HCT116 (cell line): Measurements from ENCODE around the gene OR10H4. TPM values are rescaled to one million over a fixed set of nuclear protein-coding genes. Genes with fewer than 3 reads are reported as not detected.

Source experiments
- ATAC-seq: fragments of 200-7000 bp; cut with Tn5 transposase; 2 replicates; pipeline ENCODE4 v1.9.1; 2020; ENCODE audit warnings: mild to moderate bottlenecking, moderate library complexity
- BruUV-seq: library from RNA; stranded (reverse); fragments of 400-500 nt; replicated peaks from 2 replicates; lab custom pipeline; 2021; lab: Mats Ljungman, UMichigan
- CTCF ChIA-PET: fragments of 300-600 bp; sonication (Branson Sonifier 250); formaldehyde crosslinking; loops from one replicate; lab custom pipeline; 2021; ENCODE audit warnings: antibody characterized with exemption; lab: Charles Lee
- POLR2A ChIA-PET: fragments of 300-600, 350-600 bp; sonication (Branson Sonifier 250); formaldehyde crosslinking; loops from one replicate; lab custom pipeline; 2021; ENCODE audit warnings: antibody characterized with exemption; lab: Charles Lee
- RAD21 ChIA-PET, 2 experiments: fragments of 300-600 bp; sonication (Branson Sonifier 250); formaldehyde crosslinking; loops; one replicate each; lab custom pipeline; 2023; ENCODE audit warnings: low total read pairs in 2 of 2; ENCODE audit not compliant: uncharacterized antibody in 2 of 2, unreplicated experiment in 2 of 2, low non-redundant PET in 1 of 2; lab: Charles Lee
- DNase-seq: peaks from one replicate; pipeline ENCODE4 v3.0.0-alpha.2; 2010; ENCODE audit warnings: low read depth, low spot score
- H2AFZ ChIP-seq: fragments of 200-600 bp; shearing (Covaris generic), sonication (generic); 2 replicates; pipeline ENCODE4 v1.6.1; 2017; ENCODE audit warnings: low read depth, mixed run types, mixed read lengths, antibody characterized with exemption, low read length; ENCODE audit not compliant: poor library complexity, severe bottlenecking
- H3K27ac ChIP-seq: 2 replicates; pipeline ENCODE4 v1.5.1; 2012; ENCODE audit warnings: low read depth, low read length
- H3K27me3 ChIP-seq: fragments of 200-600 bp; sonication (generic); 2 replicates; pipeline ENCODE4 v1.6.1; 2016; ENCODE audit warnings: mixed run types, low read length, mixed read lengths; ENCODE audit not compliant: insufficient read depth
- H3K36me3 ChIP-seq, 2 experiments: fragments of 200-500 bp in 1 of 2; fragments of 200-600 bp in 1 of 2; sonication (Bioruptor generic) in 1 of 2; sonication (generic) in 1 of 2; 2 replicates each; pipeline versions ENCODE4 v1.5.1 to v1.6.1; 2014 to 2016; ENCODE audit warnings: low read length in 2 of 2, inconsistent platforms in 1 of 2, mixed read lengths in 1 of 2, mixed run types in 1 of 2; ENCODE audit not compliant: insufficient read depth in 2 of 2, control insufficient read depth in 1 of 2
- H3K4me1 ChIP-seq, 2 experiments: fragments of 200-600 bp in 1 of 2; sonication (generic) in 1 of 2; 2 replicates each; pipeline versions ENCODE4 v1.5.1 to v1.6.1; 2012 to 2017; ENCODE audit warnings: low read length in 2 of 2, inconsistent platforms in 1 of 2, mild to moderate bottlenecking in 1 of 2, mixed read lengths in 1 of 2, mixed run types in 1 of 2, moderate library complexity in 1 of 2; ENCODE audit not compliant: insufficient read depth in 2 of 2, control insufficient read depth in 1 of 2
- H3K4me2 ChIP-seq: fragments of 200-600 bp; sonication (generic); 2 replicates; pipeline ENCODE4 v1.6.1; 2017; ENCODE audit warnings: mixed run types, low read length, mixed read lengths
- H3K4me3 ChIP-seq, 2 experiments: fragments of 200-600 bp in 1 of 2; sonication (generic) in 1 of 2; replicated peaks in 1 of 2; 2 replicates each; pipeline ENCODE4 v1.5.1; 2011 to 2016; ENCODE audit warnings: low read length in 2 of 2, control low read depth in 1 of 2, low read depth in 1 of 2, mild to moderate bottlenecking in 1 of 2, mixed read lengths in 1 of 2, mixed run types in 1 of 2
- H3K79me2 ChIP-seq: fragments of 200-600 bp; sonication (generic); 2 replicates; pipeline ENCODE4 v1.6.1; 2017; ENCODE audit warnings: mild to moderate bottlenecking, mixed run types, low read length, moderate library complexity, mixed read lengths; ENCODE audit not compliant: insufficient read depth
- H3K9ac ChIP-seq: fragments of 200-600 bp; sonication (generic); 2 replicates; pipeline ENCODE4 v1.6.1; 2016; ENCODE audit warnings: low read length, mixed read lengths
- H3K9me2 ChIP-seq: fragments of 200-600 bp; sonication (generic), shearing (Covaris generic); 2 replicates; pipeline ENCODE4 v1.6.1; 2017; ENCODE audit warnings: mixed run types, mild to moderate bottlenecking, moderate library complexity; ENCODE audit not compliant: insufficient read depth
- H3K9me3 ChIP-seq, 2 experiments: fragments of 200-500 bp in 1 of 2; fragments of 200-600 bp in 1 of 2; sonication (Bioruptor generic) in 1 of 2; sonication (generic) in 1 of 2; 2 replicates each; pipeline ENCODE4 v1.6.1; 2014 to 2017; ENCODE audit warnings: low read length in 2 of 2, mixed read lengths in 2 of 2, inconsistent platforms in 1 of 2, low read depth in 1 of 2, mild to moderate bottlenecking in 1 of 2, mixed run types in 1 of 2, moderate library complexity in 1 of 2; ENCODE audit not compliant: control insufficient read depth in 1 of 2, insufficient read depth in 1 of 2
- H4K20me1 ChIP-seq: fragments of 200-600 bp; sonication (generic), shearing (Covaris generic); 2 replicates; pipeline ENCODE4 v1.6.1; 2017; ENCODE audit warnings: mixed run types, mild to moderate bottlenecking, moderate library complexity; ENCODE audit not compliant: insufficient read depth
- CEBPB ChIP-seq: IDR thresholded peaks from 2 replicates; pipeline ENCODE4 v1.6.1; 2012; ENCODE audit warnings: low read depth
- EGR1 ChIP-seq: IDR thresholded peaks from 2 replicates; pipeline ENCODE4 v1.6.1; 2012; ENCODE audit warnings: low read depth
- EZH2phosphoT487 ChIP-seq: fragments of 200-600 bp; IDR thresholded peaks from 2 replicates; pipeline ENCODE4 v1.6.1; 2018; ENCODE audit warnings: antibody characterized with exemption, borderline replicate concordance
- FOSL1 ChIP-seq: IDR thresholded peaks from 2 replicates; pipeline ENCODE4 v1.6.1; 2012; ENCODE audit warnings: low read depth
- POLR2A ChIP-seq: IDR thresholded peaks from 2 replicates; pipeline ENCODE4 v1.7.0; 2011; ENCODE audit warnings: borderline replicate concordance; ENCODE audit not compliant: insufficient read depth, insufficient read length; ENCODE audit errors: extremely low read depth
- SIN3A ChIP-seq: IDR thresholded peaks from 2 replicates; pipeline ENCODE4 v1.6.1; 2012; ENCODE audit warnings: low read depth
- SRF ChIP-seq: IDR thresholded peaks from 2 replicates; pipeline ENCODE4 v1.6.1; 2012; ENCODE audit warnings: low read depth
- TCF7L2 ChIP-seq: IDR thresholded peaks from 2 replicates; pipeline ENCODE4 v1.7.0; 2011; ENCODE audit warnings: borderline replicate concordance, inconsistent platforms; ENCODE audit not compliant: insufficient read depth, insufficient read length; ENCODE audit errors: extremely low read depth
- YY1 ChIP-seq: IDR thresholded peaks from 2 replicates; pipeline ENCODE4 v1.6.1; 2011; ENCODE audit warnings: low read length, low read depth, moderate library complexity, mild to moderate bottlenecking; ENCODE audit not compliant: insufficient replicate concordance; ENCODE audit errors: extremely low read depth
- intact Hi-C: fragments of 100-400 bp; cut with micrococcal nuclease; formaldehyde crosslinking; loops from 2 replicates; pipeline ENCODE4 v1.10.0; 2022
- total RNA-seq: library from RNA; stranded (reverse); gene quantifications from one replicate; pipeline ENCODE4 v1.2.1, GENCODE V29; 2021; ENCODE audit not compliant: unreplicated experiment
- TF ChIP-seq, protein P1 (sequence below), 3 experiments: fragments of 200-600 bp in 1 of 3; sonication (generic) in 1 of 3; IDR thresholded peaks in 2 of 3; conservative IDR thresholded peaks in 1 of 3; 2 replicates each; pipeline ENCODE4 v1.5.1; 2012 to 2017; ENCODE audit warnings: low read depth in 2 of 3, low read length in 2 of 3, antibody characterized with exemption in 1 of 3, borderline replicate concordance in 1 of 3, control low read depth in 1 of 3, mild to moderate bottlenecking in 1 of 3, mixed read lengths in 1 of 3, mixed run types in 1 of 3, moderate library complexity in 1 of 3; ENCODE audit not compliant: insufficient read depth in 1 of 3
- TF ChIP-seq, protein P2 (sequence below): IDR thresholded peaks from 2 replicates; pipeline ENCODE4 v1.6.1; 2011; ENCODE audit warnings: mild to moderate bottlenecking, low read length, moderate library complexity; ENCODE audit not compliant: insufficient replicate concordance; ENCODE audit errors: extremely low read depth
- TF ChIP-seq, protein P3 (sequence below): IDR thresholded peaks from 2 replicates; pipeline ENCODE4 v1.6.1; 2012

The OR10H4 gene
- total RNA-seq, 1 experiment from 2014 or later: not detected

DNA sequence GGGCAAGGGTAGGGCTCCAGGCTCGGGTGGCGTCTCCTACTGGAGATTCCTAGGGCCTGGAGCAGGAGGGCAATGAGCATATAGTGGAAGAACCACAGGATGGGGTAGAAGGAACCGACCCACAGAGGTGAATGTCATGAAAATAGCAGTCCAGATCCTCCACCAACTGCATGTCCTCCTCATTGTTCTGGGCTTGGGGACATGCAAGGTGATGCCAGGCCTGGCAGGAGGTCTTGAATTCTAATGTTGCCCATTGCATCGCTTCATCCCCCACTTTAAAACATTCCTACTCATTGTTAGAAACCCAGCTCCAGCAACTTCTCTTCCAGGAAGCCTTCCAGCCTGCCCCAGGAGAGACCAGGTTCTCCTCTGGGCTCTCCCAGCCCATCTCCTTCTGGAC lies 49.4 kb downstream of the OR10H4 start:
- no peaks in the 10 kb centered on the region for H3K27me3 ChIP-seq
- no peaks in the 10 kb centered on the region; a peak in 1 of 4 replicates for H3K9me3 ChIP-seq
- ChIA-PET RAD21 (no interaction called here), CTCF (no interaction called here), POLR2A (no interaction called here)
- no TSS peak for BruUV-seq
- TF ChIP-seq FOSL1 (no peak), EGR1 (no peak), SIN3A (no peak), SRF (no peak), EZH2phosphoT487 (no peak), POLR2A (no peak), CEBPB (no peak), YY1 (no peak), TCF7L2 (no peak)
- TF ChIP-seq, protein P1, sequence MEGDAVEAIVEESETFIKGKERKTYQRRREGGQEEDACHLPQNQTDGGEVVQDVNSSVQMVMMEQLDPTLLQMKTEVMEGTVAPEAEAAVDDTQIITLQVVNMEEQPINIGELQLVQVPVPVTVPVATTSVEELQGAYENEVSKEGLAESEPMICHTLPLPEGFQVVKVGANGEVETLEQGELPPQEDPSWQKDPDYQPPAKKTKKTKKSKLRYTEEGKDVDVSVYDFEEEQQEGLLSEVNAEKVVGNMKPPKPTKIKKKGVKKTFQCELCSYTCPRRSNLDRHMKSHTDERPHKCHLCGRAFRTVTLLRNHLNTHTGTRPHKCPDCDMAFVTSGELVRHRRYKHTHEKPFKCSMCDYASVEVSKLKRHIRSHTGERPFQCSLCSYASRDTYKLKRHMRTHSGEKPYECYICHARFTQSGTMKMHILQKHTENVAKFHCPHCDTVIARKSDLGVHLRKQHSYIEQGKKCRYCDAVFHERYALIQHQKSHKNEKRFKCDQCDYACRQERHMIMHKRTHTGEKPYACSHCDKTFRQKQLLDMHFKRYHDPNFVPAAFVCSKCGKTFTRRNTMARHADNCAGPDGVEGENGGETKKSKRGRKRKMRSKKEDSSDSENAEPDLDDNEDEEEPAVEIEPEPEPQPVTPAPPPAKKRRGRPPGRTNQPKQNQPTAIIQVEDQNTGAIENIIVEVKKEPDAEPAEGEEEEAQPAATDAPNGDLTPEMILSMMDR (IDR thresholded peaks at IDR 0.05 in 2 of 3, conservative IDR thresholded peaks at IDR 0.05 in 1 of 3; ENCODE audit: borderline replicate concordance in 1 of 3, insufficient read depth in 1 of 3, low read depth in 2 of 3, low read length in 2 of 3): no peak
- TF ChIP-seq, protein P2, sequence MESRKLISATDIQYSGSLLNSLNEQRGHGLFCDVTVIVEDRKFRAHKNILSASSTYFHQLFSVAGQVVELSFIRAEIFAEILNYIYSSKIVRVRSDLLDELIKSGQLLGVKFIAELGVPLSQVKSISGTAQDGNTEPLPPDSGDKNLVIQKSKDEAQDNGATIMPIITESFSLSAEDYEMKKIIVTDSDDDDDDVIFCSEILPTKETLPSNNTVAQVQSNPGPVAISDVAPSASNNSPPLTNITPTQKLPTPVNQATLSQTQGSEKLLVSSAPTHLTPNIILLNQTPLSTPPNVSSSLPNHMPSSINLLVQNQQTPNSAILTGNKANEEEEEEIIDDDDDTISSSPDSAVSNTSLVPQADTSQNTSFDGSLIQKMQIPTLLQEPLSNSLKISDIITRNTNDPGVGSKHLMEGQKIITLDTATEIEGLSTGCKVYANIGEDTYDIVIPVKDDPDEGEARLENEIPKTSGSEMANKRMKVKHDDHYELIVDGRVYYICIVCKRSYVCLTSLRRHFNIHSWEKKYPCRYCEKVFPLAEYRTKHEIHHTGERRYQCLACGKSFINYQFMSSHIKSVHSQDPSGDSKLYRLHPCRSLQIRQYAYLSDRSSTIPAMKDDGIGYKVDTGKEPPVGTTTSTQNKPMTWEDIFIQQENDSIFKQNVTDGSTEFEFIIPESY: no peak
- TF ChIP-seq, protein P3, sequence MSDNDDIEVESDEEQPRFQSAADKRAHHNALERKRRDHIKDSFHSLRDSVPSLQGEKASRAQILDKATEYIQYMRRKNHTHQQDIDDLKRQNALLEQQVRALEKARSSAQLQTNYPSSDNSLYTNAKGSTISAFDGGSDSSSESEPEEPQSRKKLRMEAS: no peak
- H3K36me3 ChIP-seq: no peaks in the 10 kb centered on the region
- DNase-seq (no peak), ATAC-seq (no peak)
- H3K4me2 ChIP-seq: no peak overlapping the region
- no peak overlapping the region for H3K4me3 ChIP-seq
- H3K9ac ChIP-seq: no peak overlapping the region
- no peaks in the 10 kb centered on the region for H4K20me1 ChIP-seq
- H3K27ac ChIP-seq: no peak overlapping the region
- intact Hi-C loops: no loop called here
- H3K9me2 ChIP-seq: no peaks in the 10 kb centered on the region
- no peak overlapping the region for H2AFZ ChIP-seq
- H3K79me2 ChIP-seq: no peaks in the 10 kb centered on the region
- peaks cover 0 to 5% of the 10 kb centered on the region in 2 experiments; a peak in 1 of 4 replicates for H3K4me1 ChIP-seq

Other genes starting within 250 kb of the OR10H4 start
- not detected for gene OR10H2, start 221.0 kb upstream of the OR10H4 start, total RNA-seq
- gene OR10H3, start 211.0 kb upstream of the OR10H4 start, total RNA-seq: not detected
- gene OR10H5, start 161.3 kb upstream of the OR10H4 start, total RNA-seq: not detected
- 0.17 TPM for gene OR10H1, start 133.3 kb upstream of the OR10H4 start, total RNA-seq
- 1.1 TPM for gene CYP4F2, start 50.9 kb upstream of the OR10H4 start, total RNA-seq
- 17.9 TPM for gene CYP4F11, start 14.5 kb upstream of the OR10H4 start, total RNA-seq
- 275 TPM for gene TPM4, start 127.5 kb downstream of the OR10H4 start, total RNA-seq
- 116 TPM for gene RAB8A, start 162.9 kb downstream of the OR10H4 start, total RNA-seq
- 21.4 TPM for gene HSH2D, start 194.7 kb downstream of the OR10H4 start, total RNA-seq
- not detected for gene CIB3, start 224.5 kb downstream of the OR10H4 start, total RNA-seq
- gene FAM32A, start 236.4 kb downstream of the OR10H4 start, total RNA-seq: 61.3 TPM
- gene AP1M1, start 248.9 kb downstream of the OR10H4 start, total RNA-seq: 50.0 TPM